Neural progenitor cell (in vitro differentiated cells): ENCODE measurements around the gene FGD4.

Experiments
- EZH2phosphoT487 ChIP-seq: fragments of 200-600 bp; sonication (generic); IDR thresholded peaks from 2 replicates; pipeline ENCODE4 v1.6.1; 2017; ENCODE audit warnings: antibody characterized with exemption
- TF ChIP-seq, protein P1 (sequence below): fragments of 200-600 bp; sonication (generic); IDR thresholded peaks from 2 replicates; pipeline ENCODE4 v1.5.1; 2017; ENCODE audit warnings: antibody characterized with exemption, mild to moderate bottlenecking

- TF ChIP-seq EZH2phosphoT487, result no peak
- TF ChIP-seq, protein P1, sequence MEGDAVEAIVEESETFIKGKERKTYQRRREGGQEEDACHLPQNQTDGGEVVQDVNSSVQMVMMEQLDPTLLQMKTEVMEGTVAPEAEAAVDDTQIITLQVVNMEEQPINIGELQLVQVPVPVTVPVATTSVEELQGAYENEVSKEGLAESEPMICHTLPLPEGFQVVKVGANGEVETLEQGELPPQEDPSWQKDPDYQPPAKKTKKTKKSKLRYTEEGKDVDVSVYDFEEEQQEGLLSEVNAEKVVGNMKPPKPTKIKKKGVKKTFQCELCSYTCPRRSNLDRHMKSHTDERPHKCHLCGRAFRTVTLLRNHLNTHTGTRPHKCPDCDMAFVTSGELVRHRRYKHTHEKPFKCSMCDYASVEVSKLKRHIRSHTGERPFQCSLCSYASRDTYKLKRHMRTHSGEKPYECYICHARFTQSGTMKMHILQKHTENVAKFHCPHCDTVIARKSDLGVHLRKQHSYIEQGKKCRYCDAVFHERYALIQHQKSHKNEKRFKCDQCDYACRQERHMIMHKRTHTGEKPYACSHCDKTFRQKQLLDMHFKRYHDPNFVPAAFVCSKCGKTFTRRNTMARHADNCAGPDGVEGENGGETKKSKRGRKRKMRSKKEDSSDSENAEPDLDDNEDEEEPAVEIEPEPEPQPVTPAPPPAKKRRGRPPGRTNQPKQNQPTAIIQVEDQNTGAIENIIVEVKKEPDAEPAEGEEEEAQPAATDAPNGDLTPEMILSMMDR, result no peak
Observed at GRCh38 chr12:32478166-32478565, 78.8 kb downstream of the FGD4 start.
